GM23338 (cell line): ENCODE measurements around the gene CACNA1D.

ENCODE experiments used
- CREB1 ChIP-seq: fragments of 250-450 bp; sonication (Bioruptor Pico); IDR thresholded peaks from 2 replicates; pipeline ENCODE4 v1.5.0; 2020; ENCODE audit warnings: low read depth, mild to moderate bottlenecking, moderate library complexity
- EZH2 ChIP-seq: fragments of 200-600 bp; sonication (generic); IDR thresholded peaks from one replicate; pipeline ENCODE4 v1.8.0; 2017; ENCODE audit warnings: antibody characterized with exemption, mild to moderate bottlenecking, low read depth; ENCODE audit not compliant: unreplicated experiment
- EZH2phosphoT487 ChIP-seq: fragments of 200-600 bp; sonication (generic); IDR thresholded peaks from one replicate; pipeline ENCODE4 v1.8.1; 2018; ENCODE audit warnings: antibody characterized with exemption; ENCODE audit not compliant: unreplicated experiment
- JUNB ChIP-seq: IDR thresholded peaks from one replicate; pipeline ENCODE4 v1.6.1; 2016; ENCODE audit warnings: antibody characterized with exemption; ENCODE audit not compliant: unreplicated experiment
- NANOG ChIP-seq: IDR thresholded peaks from 2 replicates; pipeline ENCODE4 v1.6.1; 2016; ENCODE audit warnings: antibody characterized with exemption, borderline replicate concordance
- POLR2AphosphoS5 ChIP-seq: IDR thresholded peaks from 2 replicates; pipeline ENCODE4 v1.6.1; 2016; ENCODE audit warnings: antibody characterized with exemption, low read depth
- STAT1 ChIP-seq: IDR thresholded peaks from one replicate; pipeline ENCODE4 v1.6.1; 2016; ENCODE audit warnings: antibody characterized with exemption; ENCODE audit not compliant: unreplicated experiment
- ZNF114 ChIP-seq: fragments of 250-450 bp; sonication (Bioruptor Pico); IDR thresholded peaks from 2 replicates; pipeline ENCODE4 v1.5.0; 2020; ENCODE audit warnings: mild to moderate bottlenecking, moderate library complexity
- ZNF331 ChIP-seq: fragments of 250-450 bp; sonication (Bioruptor Pico); IDR thresholded peaks from 2 replicates; pipeline ENCODE4 v1.5.0; 2020; ENCODE audit warnings: low read depth, mild to moderate bottlenecking, moderate library complexity
- TF ChIP-seq, protein P1 (sequence below): IDR thresholded peaks from one replicate; pipeline ENCODE4 v1.6.1; 2018; ENCODE audit warnings: antibody characterized with exemption; ENCODE audit not compliant: unreplicated experiment
- TF ChIP-seq, protein P2 (sequence below), 2 experiments: fragments of 200-600 bp in 1 of 2; sonication (generic) in 1 of 2; conservative IDR thresholded peaks; 2 replicates each; pipeline versions ENCODE4 v1.5.1 to v1.6.1; 2016 to 2017; ENCODE audit warnings: antibody characterized with exemption in 2 of 2, low read depth in 2 of 2, mild to moderate bottlenecking in 2 of 2, moderate library complexity in 1 of 2
- TF ChIP-seq, protein P3 (sequence below): IDR thresholded peaks from 2 replicates; pipeline ENCODE4 v1.6.1; 2016; ENCODE audit warnings: antibody characterized with exemption
- TF ChIP-seq, protein P4 (sequence below): fragments of 250-450 bp; sonication (Bioruptor Pico); IDR thresholded peaks from 2 replicates; pipeline ENCODE4 v1.5.0; 2020; ENCODE audit warnings: mild to moderate bottlenecking, moderate library complexity

DNA sequence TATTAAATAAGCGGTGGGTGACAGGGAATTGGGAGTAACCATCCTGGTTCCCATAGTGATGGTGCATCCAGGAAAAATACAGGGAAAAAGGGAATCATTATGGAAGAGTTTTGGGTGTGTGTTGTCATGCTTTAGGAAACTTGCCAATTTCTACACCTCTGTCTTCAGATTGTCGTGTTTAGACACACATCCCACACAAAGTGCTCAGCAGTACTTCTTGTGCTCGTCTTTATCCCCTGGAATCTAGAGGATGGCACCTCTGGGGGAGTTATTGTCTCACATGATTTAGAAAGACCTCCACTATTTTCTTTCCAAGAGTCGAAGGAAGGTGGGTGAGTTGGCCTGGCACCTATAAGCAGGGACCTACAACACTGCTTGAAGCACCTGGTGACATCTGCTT, 35.8 kb downstream of the CACNA1D start:
- TF ChIP-seq, protein P1, sequence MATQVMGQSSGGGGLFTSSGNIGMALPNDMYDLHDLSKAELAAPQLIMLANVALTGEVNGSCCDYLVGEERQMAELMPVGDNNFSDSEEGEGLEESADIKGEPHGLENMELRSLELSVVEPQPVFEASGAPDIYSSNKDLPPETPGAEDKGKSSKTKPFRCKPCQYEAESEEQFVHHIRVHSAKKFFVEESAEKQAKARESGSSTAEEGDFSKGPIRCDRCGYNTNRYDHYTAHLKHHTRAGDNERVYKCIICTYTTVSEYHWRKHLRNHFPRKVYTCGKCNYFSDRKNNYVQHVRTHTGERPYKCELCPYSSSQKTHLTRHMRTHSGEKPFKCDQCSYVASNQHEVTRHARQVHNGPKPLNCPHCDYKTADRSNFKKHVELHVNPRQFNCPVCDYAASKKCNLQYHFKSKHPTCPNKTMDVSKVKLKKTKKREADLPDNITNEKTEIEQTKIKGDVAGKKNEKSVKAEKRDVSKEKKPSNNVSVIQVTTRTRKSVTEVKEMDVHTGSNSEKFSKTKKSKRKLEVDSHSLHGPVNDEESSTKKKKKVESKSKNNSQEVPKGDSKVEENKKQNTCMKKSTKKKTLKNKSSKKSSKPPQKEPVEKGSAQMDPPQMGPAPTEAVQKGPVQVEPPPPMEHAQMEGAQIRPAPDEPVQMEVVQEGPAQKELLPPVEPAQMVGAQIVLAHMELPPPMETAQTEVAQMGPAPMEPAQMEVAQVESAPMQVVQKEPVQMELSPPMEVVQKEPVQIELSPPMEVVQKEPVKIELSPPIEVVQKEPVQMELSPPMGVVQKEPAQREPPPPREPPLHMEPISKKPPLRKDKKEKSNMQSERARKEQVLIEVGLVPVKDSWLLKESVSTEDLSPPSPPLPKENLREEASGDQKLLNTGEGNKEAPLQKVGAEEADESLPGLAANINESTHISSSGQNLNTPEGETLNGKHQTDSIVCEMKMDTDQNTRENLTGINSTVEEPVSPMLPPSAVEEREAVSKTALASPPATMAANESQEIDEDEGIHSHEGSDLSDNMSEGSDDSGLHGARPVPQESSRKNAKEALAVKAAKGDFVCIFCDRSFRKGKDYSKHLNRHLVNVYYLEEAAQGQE: no peak
- TF ChIP-seq, protein P2, sequence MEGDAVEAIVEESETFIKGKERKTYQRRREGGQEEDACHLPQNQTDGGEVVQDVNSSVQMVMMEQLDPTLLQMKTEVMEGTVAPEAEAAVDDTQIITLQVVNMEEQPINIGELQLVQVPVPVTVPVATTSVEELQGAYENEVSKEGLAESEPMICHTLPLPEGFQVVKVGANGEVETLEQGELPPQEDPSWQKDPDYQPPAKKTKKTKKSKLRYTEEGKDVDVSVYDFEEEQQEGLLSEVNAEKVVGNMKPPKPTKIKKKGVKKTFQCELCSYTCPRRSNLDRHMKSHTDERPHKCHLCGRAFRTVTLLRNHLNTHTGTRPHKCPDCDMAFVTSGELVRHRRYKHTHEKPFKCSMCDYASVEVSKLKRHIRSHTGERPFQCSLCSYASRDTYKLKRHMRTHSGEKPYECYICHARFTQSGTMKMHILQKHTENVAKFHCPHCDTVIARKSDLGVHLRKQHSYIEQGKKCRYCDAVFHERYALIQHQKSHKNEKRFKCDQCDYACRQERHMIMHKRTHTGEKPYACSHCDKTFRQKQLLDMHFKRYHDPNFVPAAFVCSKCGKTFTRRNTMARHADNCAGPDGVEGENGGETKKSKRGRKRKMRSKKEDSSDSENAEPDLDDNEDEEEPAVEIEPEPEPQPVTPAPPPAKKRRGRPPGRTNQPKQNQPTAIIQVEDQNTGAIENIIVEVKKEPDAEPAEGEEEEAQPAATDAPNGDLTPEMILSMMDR (conservative IDR thresholded peaks at IDR 0.05; ENCODE audit: low read depth in 2 of 2): no peak
- TF ChIP-seq EZH2: no peak
- TF ChIP-seq POLR2AphosphoS5: no peak
- no peak for TF ChIP-seq JUNB
- TF ChIP-seq EZH2phosphoT487: no peak
- TF ChIP-seq, protein P3, sequence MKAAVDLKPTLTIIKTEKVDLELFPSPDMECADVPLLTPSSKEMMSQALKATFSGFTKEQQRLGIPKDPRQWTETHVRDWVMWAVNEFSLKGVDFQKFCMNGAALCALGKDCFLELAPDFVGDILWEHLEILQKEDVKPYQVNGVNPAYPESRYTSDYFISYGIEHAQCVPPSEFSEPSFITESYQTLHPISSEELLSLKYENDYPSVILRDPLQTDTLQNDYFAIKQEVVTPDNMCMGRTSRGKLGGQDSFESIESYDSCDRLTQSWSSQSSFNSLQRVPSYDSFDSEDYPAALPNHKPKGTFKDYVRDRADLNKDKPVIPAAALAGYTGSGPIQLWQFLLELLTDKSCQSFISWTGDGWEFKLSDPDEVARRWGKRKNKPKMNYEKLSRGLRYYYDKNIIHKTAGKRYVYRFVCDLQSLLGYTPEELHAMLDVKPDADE: no peak
- TF ChIP-seq, protein P4, sequence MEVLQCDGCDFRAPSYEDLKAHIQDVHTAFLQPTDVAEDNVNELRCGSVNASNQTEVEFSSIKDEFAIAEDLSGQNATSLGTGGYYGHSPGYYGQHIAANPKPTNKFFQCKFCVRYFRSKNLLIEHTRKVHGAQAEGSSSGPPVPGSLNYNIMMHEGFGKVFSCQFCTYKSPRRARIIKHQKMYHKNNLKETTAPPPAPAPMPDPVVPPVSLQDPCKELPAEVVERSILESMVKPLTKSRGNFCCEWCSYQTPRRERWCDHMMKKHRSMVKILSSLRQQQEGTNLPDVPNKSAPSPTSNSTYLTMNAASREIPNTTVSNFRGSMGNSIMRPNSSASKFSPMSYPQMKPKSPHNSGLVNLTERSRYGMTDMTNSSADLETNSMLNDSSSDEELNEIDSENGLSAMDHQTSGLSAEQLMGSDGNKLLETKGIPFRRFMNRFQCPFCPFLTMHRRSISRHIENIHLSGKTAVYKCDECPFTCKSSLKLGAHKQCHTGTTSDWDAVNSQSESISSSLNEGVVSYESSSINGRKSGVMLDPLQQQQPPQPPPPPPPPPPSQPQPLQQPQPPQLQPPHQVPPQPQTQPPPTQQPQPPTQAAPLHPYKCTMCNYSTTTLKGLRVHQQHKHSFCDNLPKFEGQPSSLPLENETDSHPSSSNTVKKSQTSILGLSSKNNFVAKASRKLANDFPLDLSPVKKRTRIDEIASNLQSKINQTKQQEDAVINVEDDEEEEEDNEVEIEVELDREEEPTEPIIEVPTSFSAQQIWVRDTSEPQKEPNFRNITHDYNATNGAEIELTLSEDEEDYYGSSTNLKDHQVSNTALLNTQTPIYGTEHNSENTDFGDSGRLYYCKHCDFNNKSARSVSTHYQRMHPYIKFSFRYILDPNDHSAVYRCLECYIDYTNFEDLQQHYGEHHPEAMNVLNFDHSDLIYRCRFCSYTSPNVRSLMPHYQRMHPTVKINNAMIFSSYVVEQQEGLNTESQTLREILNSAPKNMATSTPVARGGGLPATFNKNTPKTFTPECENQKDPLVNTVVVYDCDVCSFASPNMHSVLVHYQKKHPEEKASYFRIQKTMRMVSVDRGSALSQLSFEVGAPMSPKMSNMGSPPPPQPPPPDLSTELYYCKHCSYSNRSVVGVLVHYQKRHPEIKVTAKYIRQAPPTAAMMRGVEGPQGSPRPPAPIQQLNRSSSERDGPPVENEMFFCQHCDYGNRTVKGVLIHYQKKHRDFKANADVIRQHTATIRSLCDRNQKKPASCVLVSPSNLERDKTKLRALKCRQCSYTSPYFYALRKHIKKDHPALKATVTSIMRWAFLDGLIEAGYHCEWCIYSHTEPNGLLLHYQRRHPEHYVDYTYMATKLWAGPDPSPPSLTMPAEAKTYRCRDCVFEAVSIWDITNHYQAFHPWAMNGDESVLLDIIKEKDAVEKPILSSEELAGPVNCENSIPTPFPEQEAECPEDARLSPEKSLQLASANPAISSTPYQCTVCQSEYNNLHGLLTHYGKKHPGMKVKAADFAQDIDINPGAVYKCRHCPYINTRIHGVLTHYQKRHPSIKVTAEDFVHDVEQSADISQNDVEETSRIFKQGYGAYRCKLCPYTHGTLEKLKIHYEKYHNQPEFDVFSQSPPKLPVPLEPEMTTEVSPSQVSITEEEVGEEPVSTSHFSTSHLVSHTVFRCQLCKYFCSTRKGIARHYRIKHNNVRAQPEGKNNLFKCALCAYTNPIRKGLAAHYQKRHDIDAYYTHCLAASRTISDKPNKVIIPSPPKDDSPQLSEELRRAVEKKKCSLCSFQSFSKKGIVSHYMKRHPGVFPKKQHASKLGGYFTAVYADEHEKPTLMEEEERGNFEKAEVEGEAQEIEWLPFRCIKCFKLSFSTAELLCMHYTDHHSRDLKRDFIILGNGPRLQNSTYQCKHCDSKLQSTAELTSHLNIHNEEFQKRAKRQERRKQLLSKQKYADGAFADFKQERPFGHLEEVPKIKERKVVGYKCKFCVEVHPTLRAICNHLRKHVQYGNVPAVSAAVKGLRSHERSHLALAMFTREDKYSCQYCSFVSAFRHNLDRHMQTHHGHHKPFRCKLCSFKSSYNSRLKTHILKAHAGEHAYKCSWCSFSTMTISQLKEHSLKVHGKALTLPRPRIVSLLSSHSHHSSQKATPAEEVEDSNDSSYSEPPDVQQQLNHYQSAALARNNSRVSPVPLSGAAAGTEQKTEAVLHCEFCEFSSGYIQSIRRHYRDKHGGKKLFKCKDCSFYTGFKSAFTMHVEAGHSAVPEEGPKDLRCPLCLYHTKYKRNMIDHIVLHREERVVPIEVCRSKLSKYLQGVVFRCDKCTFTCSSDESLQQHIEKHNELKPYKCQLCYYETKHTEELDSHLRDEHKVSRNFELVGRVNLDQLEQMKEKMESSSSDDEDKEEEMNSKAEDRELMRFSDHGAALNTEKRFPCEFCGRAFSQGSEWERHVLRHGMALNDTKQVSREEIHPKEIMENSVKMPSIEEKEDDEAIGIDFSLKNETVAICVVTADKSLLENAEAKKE (CRISPR knock-in tag): no peak
- no peak for TF ChIP-seq ZNF114 (CRISPR knock-in tag)
- TF ChIP-seq CREB1 (CRISPR knock-in tag): no peak
- TF ChIP-seq STAT1: no peak
- no peak for TF ChIP-seq ZNF331 (CRISPR knock-in tag)
- no peak for TF ChIP-seq NANOG
